HepG2 (cell line): ENCODE data around the gene COCH. TPM values are rescaled to one million over a fixed set of nuclear protein-coding genes. Genes with fewer than 3 reads are reported as not detected.
A peak's percentile ranks its signal among the peaks of the same experiment; 100 is the strongest.

ENCODE experiments used
- BCL6 ChIP-seq: IDR thresholded peaks from 2 replicates; pipeline ENCODE4 v1.6.1; 2016; ENCODE audit warnings: missing genetic modification reagents, missing compliant biosample characterization
- FOXO4 ChIP-seq: sonication (generic); formaldehyde crosslinking; conservative IDR thresholded peaks from 2 replicates; pipeline ENCODE4 v1.8.1; 2023; ENCODE audit warnings: missing genetic modification reagents
- GATAD2A ChIP-seq: IDR thresholded peaks from 2 replicates; pipeline ENCODE4 v1.6.1; 2016
- RFX5 ChIP-seq: IDR thresholded peaks from 2 replicates; pipeline ENCODE4 v1.6.1; 2011; ENCODE audit warnings: low read depth, low read length, improper control_type of control experiment
- ZFP41 ChIP-seq: sonication (generic); formaldehyde crosslinking; IDR thresholded peaks from 2 replicates; pipeline ENCODE4 v1.4.0; 2020; ENCODE audit warnings: mild to moderate bottlenecking, missing genetic modification reagents, borderline replicate concordance
- ZNF510 ChIP-seq: sonication (generic); formaldehyde crosslinking; IDR thresholded peaks from 2 replicates; pipeline ENCODE4 v1.4.0; 2020; ENCODE audit warnings: low read depth, mild to moderate bottlenecking, missing genetic modification reagents
- ZNF609 ChIP-seq: sonication (generic); formaldehyde crosslinking; IDR thresholded peaks from 2 replicates; pipeline ENCODE4 v1.4.0; 2020; ENCODE audit warnings: mild to moderate bottlenecking, missing genetic modification reagents, borderline replicate concordance
- ZNF878 ChIP-seq: sonication (generic); formaldehyde crosslinking; IDR thresholded peaks from 2 replicates; pipeline ENCODE4 v1.8.1; 2023; ENCODE audit warnings: mild to moderate bottlenecking, missing genetic modification reagents, moderate library complexity
- ZZZ3 ChIP-seq: sonication (generic); formaldehyde crosslinking; IDR thresholded peaks from 2 replicates; pipeline ENCODE4 v1.4.0; 2020; ENCODE audit warnings: missing genetic modification reagents, mild to moderate bottlenecking, borderline replicate concordance
- polyA plus RNA-seq, 8 experiments: library from polyadenylated mRNA; depleted of rRNA in 3 of 8; stranded (reverse) in 7 of 8; unstranded in 1 of 8; fragments of >200 nt; fragmentation: Illumina TruSeq in 4 of 8; extraction: Trizol in 4 of 8; gene quantifications; 2 replicates each; pipeline versions ENCODE4 v1.2.1 to v1.2.3, GENCODE V29; 2011 to 2016; ENCODE audit warnings: low read depth in 4 of 8, missing spikeins in 1 of 8, mixed read lengths in 1 of 8; ENCODE audit not compliant: insufficient read depth in 1 of 8
- total RNA-seq, 5 experiments: library from RNA; depleted of rRNA; stranded (reverse); fragments of >200 nt; fragmentation: Illumina TruSeq; extraction: Trizol; gene quantifications; 2 replicates each; pipeline ENCODE4 v1.2.3, GENCODE V29; 2016; ENCODE audit warnings: low read depth in 1 of 5

COCH gene
- total and polyA plus RNA-seq, 2 of the 13 experiments (the other 11 are each of a cell fraction or from before 2014, with no cell fraction given) = 78.2 to 79.3 TPM

- TF ChIP-seq ZNF609 (CRISPR knock-in tag) = no peak
- TF ChIP-seq ZFP41 (CRISPR knock-in tag) = 0 out of 2 replicates have a peak, but pooled peaks have one; percentile 44
- no peak for TF ChIP-seq RFX5
- no peak for TF ChIP-seq ZZZ3 (CRISPR knock-in tag)
- no peak for TF ChIP-seq GATAD2A (CRISPR knock-in tag)
- TF ChIP-seq FOXO4 (CRISPR knock-in tag) = no peak
- no peak for TF ChIP-seq ZNF510
- 0 out of 2 replicates have a peak, but pooled peaks have one; percentile 19 for TF ChIP-seq ZNF878 (CRISPR knock-in tag)
- TF ChIP-seq BCL6 (CRISPR knock-in tag) = no peak
Measured at GRCh38 chr14:30849354-30849753, 25.0 kb upstream of the COCH start (continued).
